CD4-positive, alpha-beta T cell treated with Interleukin-4 for 4 hours (primary cell): ENCODE results near the gene DHX9.
"Not testable (repeated sequence)": the region's sequence is repeated elsewhere in the genome, so short reads cannot be mapped to it uniquely, and the experiment has no call there.

Experiments used
- DNase-seq: peaks from one replicate; pipeline ENCODE4 v3.0.0-alpha.2; 2020

Gene DHX9

DNA sequence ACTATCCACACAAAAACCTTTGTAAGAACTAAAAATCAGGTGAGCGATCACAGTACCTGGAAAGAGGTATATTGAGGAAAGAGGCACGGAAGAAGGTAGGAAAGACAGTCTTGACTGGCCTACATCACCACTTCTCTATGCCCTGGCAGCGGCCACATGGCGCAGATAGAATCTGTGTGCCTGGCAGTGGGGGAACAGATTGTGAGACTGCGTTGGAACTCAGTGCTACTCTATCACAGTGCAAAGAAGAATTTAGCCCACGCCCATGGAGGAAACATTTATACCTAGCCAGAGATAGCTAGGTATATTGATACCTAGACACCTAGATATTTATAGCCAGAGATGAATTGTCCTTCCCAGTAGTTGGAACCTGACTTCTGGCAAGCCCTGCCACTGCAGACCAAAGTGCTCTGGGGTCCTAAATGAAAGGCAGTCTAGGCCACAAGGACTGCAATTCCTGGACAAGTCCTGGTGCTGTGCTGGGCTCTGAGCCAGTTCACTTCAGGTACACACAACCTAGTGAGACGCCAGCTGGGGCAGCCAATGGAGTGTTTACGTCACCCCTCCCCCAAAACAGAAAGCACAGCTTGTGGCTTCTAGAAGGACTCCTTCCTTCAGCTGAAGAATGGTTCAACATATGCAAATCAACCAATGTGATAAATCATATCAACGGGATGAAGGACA is 51.9 kb downstream of the DHX9 start:
- DNase-seq = no peak

- no peak for DNase-seq
Measured at GRCh38 chr1:182897696-182898095, 58.5 kb downstream of the DHX9 start.

- not testable (repeated sequence) for DNase-seq
Measured at GRCh38 chr1:182901946-182902345, 62.8 kb downstream of the DHX9 start.

GRCh38 chr1:182905321-182905720 is 66.2 kb downstream of the DHX9 start:
- DNase-seq = no peak

GRCh38 chr1:182909578-182909977 is 70.4 kb downstream of the DHX9 start:
- no peak for DNase-seq

DNA sequence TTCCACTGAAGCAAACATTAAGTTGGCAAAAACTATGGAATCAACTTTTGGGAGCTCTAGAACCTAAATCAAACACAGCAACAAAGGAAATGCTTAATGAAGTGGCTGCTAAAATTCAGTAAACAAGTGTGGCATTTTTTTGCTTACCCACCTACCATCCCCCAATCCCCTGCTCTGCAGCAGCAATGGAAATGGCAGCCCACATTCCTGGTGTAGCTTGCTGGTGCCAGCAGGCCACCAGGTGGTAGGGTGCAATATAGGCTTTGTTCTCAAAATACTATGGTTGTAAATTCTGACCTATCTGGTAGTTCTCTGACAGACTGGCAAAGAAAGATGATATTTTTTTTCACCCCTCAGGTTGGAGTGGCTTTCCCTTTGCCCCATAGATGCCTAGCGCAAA is 71.0 kb downstream of the DHX9 start:
- DNase-seq = no peak

GRCh38 chr1:182913401-182913800 is 74.3 kb downstream of the DHX9 start:
- DNase-seq = no peak

DNA sequence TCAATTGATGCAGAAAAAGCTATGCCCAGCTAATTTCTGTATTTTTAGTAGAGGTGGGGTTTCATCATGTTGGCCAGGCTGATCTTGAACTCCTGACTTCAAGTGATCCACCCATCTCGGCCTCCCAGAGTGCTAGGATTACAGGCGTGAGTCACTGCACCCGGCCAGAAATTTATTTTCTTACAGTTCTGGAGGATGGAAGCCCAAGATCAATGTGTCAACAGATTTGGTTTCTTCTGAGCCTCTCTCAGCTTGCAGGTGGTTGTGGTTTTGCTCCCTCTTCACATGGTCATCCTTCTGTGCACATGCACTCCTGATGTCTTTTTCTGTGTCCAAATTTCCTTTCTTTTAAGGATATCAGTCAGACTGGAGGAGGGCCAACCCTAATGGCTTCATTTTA is 78.2 kb downstream of the DHX9 start:
- no peak for DNase-seq

GRCh38 chr1:182925661-182926060 is 86.5 kb downstream of the DHX9 start:
- DNase-seq = no peak

DNA sequence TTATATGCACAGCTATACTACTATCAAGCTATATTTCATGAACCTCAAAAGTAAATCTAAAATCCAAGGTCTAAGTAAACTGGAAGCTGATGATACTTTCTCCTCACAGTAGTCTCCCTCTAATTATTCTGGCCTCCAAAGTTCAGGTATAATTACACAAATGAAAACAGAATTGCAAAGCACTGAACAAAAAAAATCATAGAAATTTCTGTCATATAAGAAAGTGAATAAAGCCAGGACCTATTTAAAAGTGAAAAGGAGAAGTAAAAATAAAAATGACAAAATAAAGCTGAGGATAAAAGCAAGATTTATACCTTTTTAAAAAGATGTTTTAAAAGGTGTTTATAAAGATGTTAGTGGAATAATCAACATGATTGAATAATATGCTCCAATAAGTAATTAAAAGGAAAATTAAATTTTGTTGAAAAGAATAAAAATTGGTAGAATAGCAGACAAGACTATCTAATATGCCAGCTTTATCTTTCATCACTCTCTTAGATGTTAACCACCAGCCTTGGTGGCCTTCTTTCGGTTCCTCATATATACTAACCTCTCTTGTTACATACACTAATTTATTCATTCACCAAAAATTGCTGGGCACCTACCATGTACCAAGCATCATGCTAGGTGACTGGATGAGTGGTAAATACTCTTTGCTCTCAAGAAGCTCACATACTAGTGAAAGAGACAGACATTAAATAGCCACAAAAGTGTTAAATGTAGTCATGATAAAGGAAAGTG is 88.7 kb downstream of the DHX9 start:
- DNase-seq = no peak

DNA sequence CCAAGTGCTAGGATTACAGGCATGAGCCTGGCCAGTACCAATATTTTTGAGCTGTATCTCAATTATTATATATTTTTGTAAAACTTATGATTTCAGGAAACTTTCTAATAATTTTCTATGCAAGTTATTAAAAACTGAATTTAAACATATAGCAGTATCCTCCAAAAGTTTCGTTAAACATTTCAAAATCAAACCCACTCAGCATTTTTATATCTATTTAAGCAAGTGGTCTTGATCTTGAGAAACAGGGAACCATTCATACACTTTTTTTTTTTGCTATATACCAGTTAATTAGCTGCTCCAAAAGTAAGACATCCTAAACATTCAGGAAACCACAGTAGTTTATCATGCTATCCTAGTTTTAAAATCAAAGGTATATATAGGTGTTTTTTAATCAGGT is 91.8 kb downstream of the DHX9 start:
- no peak for DNase-seq

DNA sequence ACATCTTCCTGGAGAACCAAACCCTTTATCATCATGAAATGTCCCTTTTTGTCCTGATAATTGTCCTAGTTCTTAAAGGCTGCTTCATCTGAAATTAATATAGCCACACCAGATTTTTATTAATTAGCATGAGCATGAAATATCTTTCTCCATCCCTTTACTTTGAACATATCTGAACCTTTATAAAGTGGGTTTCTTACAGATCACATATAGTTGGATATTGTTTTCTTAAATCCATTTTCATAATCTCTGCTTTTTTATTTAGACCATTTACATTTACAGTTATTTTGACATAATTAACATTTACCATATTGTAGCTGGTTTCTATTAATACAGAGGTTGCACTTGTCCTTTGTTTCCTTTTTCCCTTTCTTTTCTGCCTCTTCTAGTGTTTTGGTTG is 96.6 kb downstream of the DHX9 start:
- DNase-seq = no peak
